ENCODE data around the gene C2orf76. TPM values are rescaled to one million over a fixed set of nuclear protein-coding genes. Genes with fewer than 3 reads are reported as not detected.

C2orf76 gene
- total and polyA plus RNA-seq, 2 donors, result 20.2 to 25.3 TPM

DNA sequence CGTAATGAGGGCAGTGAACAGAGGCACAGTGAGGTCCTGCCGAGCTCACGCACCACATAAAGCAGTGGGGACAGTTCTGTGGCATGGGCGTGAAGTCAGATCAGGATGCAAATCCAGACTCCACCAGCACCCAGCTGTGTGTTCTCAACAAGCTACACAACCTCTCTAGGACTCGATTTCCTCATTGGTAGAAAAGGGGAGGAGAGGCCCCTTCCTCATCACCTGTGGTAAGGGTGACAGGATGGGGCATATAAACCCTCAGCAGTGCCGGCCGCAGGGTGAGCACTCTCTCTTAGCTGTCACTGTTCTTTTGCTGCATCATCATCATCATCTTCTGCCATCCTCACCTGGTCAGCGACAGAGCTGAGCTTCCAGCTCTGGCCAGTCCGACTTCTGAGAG, 54.8 kb downstream of the C2orf76 start:
- WGBS, result 88% methylated on average over 9 of the region's 9 CpGs
- Histone ChIP-seq H3K27ac (ENCODE audit: low read depth) (no peak overlapping the region), H3K36me3 (ENCODE audit: insufficient read depth) (no peaks in the 10 kb centered on the region), H3K4me1 (ENCODE audit: insufficient read depth) (peaks cover 2% of the 10 kb centered on the region), H3K4me3 (ENCODE audit: low read depth, low read length) (no peak overlapping the region)
- no peak for DNase-seq (ENCODE audit: extremely low spot score)

DNA sequence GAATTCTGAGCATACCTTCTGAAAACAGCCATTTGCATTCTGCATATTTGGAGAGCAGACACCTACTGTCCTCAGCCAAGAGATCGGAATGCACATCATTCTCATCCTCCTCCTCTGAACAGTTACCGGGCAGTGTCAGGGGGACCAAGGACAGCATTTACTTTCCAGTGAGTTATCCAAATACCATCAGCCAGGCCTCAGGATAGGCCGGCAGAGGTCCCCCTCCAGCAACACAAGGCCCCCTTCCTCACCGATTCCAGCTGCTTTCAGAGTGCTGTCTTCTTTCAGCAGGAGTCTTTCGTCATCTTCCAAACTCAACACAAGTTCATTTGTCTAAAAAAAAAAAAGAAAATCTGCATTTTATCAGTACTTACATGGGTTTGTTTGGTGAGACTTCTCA, 55.3 kb downstream of the C2orf76 start:
- WGBS, result 73% methylated on average over 5 of the region's 5 CpGs
- H3K4me1 ChIP-seq (ENCODE audit: insufficient read depth), result peaks cover 2% of the 10 kb centered on the region
- no peak overlapping the region for H3K27ac ChIP-seq (ENCODE audit: low read depth)
- DNase-seq (ENCODE audit: extremely low spot score), result no peak
- no peaks in the 10 kb centered on the region for H3K36me3 ChIP-seq (ENCODE audit: insufficient read depth)
- no peak overlapping the region for H3K4me3 ChIP-seq (ENCODE audit: low read depth, low read length)

DNA sequence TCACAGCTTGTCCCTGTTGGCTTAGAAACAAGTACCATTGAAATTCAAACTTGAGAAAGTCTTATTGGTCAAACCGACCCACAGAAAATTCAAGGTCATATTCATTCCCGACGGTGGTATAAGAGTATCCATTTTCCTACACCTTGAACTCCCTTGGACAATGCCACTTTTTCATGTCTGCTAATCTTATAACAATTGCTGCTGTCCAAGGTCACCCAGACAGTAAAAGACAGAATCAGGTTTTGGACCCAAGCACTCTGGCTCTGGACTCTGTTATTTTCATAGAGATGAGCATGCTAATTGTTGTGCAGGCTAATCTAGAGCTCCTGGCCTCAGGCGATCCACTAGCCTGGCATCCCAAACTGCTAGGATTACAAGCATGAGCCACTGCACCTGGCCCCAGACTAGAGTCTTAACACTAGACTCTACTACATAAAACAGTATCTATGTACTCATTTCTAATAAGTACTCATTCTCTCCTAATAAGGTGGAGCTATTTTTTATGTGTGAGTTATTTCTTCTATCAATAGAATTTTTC, 57.8 kb downstream of the C2orf76 start:
- WGBS, result 96% methylated on average over 4 of the region's 4 CpGs

DNA sequence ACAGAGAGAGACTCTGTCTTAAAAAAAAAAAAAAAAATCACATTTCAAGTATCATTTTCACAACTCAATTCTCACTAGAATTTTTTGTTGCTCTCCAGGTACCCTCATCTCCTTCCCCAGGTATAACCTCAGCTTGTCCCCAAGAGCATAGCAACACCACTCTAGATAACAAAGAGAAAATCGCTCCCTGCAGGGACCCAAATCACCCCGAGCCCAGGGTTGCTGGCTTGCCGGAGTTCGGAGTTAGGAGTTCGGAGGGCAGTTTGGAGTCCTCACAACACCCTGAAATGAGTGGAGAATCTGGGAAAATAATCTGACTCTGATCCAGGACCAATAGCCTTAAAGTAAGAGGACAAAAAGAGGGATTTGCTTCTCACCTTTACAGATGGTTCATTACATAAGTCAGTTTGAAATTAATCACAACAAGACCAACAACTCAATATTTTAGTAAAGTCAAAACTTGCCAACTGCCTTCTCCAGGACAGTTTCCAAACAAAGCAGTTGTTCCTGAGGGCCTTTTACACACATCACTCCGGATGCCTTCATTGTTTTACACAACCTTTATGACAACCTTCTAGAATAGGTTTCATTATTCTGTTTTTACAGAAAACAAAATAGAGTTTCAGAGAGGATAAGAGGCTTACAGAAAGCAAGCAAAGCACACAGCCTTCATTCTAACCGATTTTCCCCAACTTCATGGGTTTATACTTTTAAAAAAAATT, 59.1 kb downstream of the C2orf76 start:
- Histone ChIP-seq H3K4me3 (ENCODE audit: low read depth, low read length) (no peak overlapping the region), H3K4me1 (ENCODE audit: insufficient read depth) (peaks cover 2% of the 10 kb centered on the region), H3K36me3 (ENCODE audit: insufficient read depth) (no peaks in the 10 kb centered on the region), H3K27ac (ENCODE audit: low read depth) (no peak overlapping the region)
- DNase-seq (ENCODE audit: extremely low spot score), result no peak
- WGBS, result 95% methylated on average over 7 of the region's 7 CpGs

More for the DNA sequence above, 57.8 kb downstream of the C2orf76 start:
- no peak overlapping the region for H3K4me3 ChIP-seq (ENCODE audit: low read depth, low read length)
- H3K27ac ChIP-seq (ENCODE audit: low read depth), result no peak overlapping the region
- H3K4me1 ChIP-seq (ENCODE audit: insufficient read depth), result peaks cover 2% of the 10 kb centered on the region
- no peak for DNase-seq (ENCODE audit: extremely low spot score)
- H3K36me3 ChIP-seq (ENCODE audit: insufficient read depth), result no peaks in the 10 kb centered on the region

DNA sequence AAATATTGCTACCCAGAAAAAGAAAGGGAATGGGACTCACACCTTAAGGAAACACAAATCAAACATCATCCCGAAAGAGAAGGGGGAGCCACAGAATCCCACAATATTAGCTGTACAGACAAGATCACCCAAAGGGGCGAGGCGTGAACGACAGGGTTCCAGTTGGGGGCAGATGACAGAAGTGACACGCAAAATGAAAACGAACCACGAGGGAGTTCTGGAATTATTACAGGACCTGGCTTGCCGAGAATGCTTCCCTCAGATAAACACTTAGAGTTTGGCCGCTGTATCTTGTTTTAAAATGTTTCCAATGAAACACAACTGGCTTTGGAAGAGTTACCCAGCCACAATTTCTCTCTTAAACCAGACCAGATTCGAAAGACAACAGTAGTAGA, 60.4 kb downstream of the C2orf76 start:
- no peak overlapping the region for H3K27ac ChIP-seq (ENCODE audit: low read depth)
- H3K36me3 ChIP-seq (ENCODE audit: insufficient read depth), result no peaks in the 10 kb centered on the region
- no peak overlapping the region for H3K4me3 ChIP-seq (ENCODE audit: low read depth, low read length)
- WGBS, result 52% methylated on average over 10 of the region's 10 CpGs
- DNase-seq (ENCODE audit: extremely low spot score), result no peak
- H3K4me1 ChIP-seq (ENCODE audit: insufficient read depth), result peaks cover 2% of the 10 kb centered on the region

DNA sequence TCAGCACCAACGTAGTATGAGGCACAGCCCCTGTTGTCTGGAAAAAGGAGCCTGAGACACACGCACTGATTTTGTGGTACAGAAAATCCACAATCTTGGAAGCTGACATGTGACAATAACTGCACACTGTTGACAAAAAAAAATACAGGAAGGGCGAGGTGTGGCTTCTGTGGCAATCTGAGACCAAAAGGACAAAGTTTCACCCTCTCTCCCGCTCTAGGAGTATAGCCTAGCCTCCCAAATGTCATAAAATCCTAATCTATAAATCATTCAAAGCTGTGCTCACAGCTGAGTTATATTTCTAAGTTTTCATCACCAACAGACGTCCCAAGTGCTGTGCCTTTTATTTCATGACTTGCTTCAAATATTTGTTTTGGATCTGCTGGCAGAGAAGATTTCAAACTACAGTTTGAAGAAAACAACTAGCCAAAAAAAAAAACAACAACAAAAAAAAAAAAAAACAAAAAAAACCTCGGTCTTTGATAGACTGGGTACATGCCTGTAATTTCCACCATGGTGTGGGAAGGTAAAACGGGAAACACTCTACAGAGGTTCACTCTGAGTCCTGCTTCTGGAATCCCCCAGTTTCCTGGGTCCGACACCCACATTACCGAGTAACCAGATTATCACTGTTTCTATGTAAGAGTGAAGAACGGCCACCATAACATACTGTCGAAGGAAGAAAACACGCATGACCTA, 61.0 kb downstream of the C2orf76 start:
- Histone ChIP-seq H3K36me3 (ENCODE audit: insufficient read depth) (no peaks in the 10 kb centered on the region), H3K4me3 (ENCODE audit: low read depth, low read length) (no peak overlapping the region), H3K27ac (ENCODE audit: low read depth) (no peak overlapping the region), H3K4me1 (ENCODE audit: insufficient read depth) (peaks cover 2% of the 10 kb centered on the region)
- no peak for DNase-seq (ENCODE audit: extremely low spot score)
- WGBS, result 64% methylated on average over 12 of the region's 12 CpGs

DNA sequence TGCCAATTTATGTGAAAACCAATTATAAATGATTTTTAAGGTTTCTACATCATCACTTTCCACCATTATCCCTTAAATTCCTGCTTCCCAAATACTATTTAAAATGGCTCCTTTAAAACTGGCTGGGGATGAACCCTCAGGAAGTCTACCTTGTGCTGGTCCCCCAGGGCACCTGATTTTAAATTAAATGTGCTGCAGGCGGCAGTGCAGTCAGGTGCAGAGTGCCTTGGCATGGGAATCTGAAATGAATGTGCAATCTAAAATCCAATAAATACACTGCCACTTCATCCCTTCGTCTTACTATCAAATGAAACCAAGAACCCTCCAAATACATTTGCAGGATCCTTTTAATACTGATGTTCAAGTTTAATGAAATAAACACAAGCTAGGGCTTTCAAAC, 61.8 kb downstream of the C2orf76 start:
- DNase-seq (ENCODE audit: extremely low spot score), result no peak
- 91% methylated on average over 2 of the region's 2 CpGs for WGBS
- Histone ChIP-seq H3K27ac (ENCODE audit: low read depth) (no peak overlapping the region), H3K36me3 (ENCODE audit: insufficient read depth) (no peaks in the 10 kb centered on the region), H3K4me1 (ENCODE audit: insufficient read depth) (peaks cover 2% of the 10 kb centered on the region), H3K4me3 (ENCODE audit: low read depth, low read length) (no peak overlapping the region)

DNA sequence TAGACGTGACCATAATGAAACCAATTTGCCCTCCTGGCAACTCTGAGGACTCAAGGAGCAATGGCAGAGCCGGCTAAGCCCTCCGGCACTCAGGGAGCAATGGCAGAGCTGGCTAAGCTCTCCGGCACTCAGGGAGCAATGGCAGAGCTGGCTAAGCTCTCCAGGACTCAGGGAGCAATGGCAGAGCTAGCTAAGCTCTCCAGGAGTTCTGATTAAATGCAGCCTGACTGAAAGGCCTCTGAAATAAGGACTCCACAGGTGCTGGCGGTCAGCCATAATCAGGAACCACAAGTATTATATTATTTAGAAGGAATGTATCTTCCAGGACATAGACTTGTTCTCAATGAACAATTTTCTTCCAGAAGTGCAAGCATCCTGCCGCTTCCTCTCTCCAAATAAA, 65.2 kb downstream of the C2orf76 start:
- Histone ChIP-seq H3K36me3 (ENCODE audit: insufficient read depth) (no peaks in the 10 kb centered on the region), H3K4me3 (ENCODE audit: low read depth, low read length) (no peak overlapping the region), H3K4me1 (ENCODE audit: insufficient read depth) (no peaks in the 10 kb centered on the region), H3K27ac (ENCODE audit: low read depth) (no peak overlapping the region)
- DNase-seq (ENCODE audit: extremely low spot score), result no peak
- 95% methylated on average over 6 of the region's 6 CpGs for WGBS

DNA sequence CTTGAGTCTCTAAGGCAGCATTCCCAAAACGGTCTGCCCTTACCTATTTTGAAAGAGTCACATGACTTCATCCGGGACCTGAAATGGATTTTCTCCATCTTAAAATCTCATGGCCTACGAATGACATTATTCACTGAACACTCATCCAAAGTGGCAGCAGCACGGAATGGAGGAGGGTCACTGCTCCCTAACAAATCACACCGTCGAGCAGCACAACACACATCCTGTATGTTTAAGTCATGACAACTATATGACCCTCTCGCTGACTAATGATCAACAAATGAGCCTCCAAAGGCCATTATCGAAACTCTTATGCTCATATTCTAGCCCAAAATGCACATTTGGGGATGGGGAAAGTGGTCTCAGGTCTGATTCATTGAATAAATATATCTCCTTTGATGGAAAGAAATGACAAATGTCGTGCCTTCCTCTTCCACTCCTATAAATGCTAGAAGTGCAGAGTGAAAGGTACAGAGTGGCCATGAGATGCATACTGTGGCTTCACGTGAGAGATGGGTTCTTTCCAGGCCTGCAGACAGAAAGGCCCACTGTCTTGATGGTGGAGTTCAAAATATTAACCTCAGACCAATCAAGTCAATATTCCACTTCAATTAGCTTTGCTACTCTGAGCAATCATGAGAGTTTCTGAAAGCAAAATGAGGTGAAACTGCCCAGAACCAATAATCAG, 70.8 kb downstream of the C2orf76 start:
- H3K27ac ChIP-seq (ENCODE audit: low read depth), result no peak overlapping the region
- H3K4me1 ChIP-seq (ENCODE audit: insufficient read depth), result no peaks in the 10 kb centered on the region
- H3K36me3 ChIP-seq (ENCODE audit: insufficient read depth), result no peaks in the 10 kb centered on the region
- 88% methylated on average over 10 of the region's 10 CpGs for WGBS
- H3K4me3 ChIP-seq (ENCODE audit: low read depth, low read length), result no peak overlapping the region
- DNase-seq (ENCODE audit: extremely low spot score), result no peak

DNA sequence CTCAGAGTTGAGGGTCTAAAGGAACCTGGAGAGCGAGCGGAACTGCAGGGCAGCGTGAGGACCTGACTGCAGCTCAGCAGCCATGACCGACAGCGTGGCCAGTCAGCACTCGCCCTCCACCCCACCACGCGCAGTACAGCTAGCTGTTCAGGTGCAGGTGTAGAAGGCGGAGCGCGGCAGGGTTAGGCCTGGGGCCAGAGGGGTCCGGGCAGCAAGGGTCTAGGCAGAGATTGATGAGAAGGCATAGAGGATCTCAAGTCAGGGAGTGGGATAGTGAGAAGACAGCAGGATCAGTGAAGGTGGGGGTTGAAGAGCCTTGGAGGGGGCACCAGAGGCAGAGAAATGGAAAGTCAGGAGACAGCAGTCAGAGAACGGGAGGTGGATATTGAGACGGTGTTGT, 72.0 kb downstream of the C2orf76 start:
- no peaks in the 10 kb centered on the region for H3K36me3 ChIP-seq (ENCODE audit: insufficient read depth)
- no peaks in the 10 kb centered on the region for H3K4me1 ChIP-seq (ENCODE audit: insufficient read depth)
- H3K4me3 ChIP-seq (ENCODE audit: low read depth, low read length), result no peak overlapping the region
- DNase-seq (ENCODE audit: extremely low spot score), result no peak
- H3K27ac ChIP-seq (ENCODE audit: low read depth), result no peak overlapping the region
- WGBS, result 89% methylated on average over 14 of the region's 14 CpGs

DNA sequence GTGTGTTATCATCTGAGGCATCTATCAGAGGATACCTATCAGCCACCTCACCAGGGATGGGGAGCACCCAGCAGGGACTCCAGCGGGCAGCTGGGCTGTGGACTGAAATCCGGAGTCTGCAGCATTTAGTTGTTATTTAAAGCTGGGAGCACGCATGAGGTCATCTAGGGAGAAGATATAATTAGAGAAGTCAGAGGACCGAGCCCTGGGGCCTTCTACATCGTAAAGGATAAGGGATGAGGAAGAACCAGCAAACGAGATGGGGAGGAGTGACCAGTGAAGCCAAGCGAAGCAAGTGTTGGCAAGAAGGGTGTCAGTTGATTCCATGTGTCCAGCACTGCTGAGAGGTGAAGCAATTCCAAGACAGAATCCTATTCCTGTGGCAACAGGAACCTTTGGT, 72.7 kb downstream of the C2orf76 start:
- WGBS, result 77% methylated on average over 7 of the region's 7 CpGs
- Histone ChIP-seq H3K27ac (ENCODE audit: low read depth) (no peak overlapping the region), H3K4me1 (ENCODE audit: insufficient read depth) (no peaks in the 10 kb centered on the region), H3K36me3 (ENCODE audit: insufficient read depth) (no peaks in the 10 kb centered on the region), H3K4me3 (ENCODE audit: low read depth, low read length) (no peak overlapping the region)
- no peak for DNase-seq (ENCODE audit: extremely low spot score)

DNA sequence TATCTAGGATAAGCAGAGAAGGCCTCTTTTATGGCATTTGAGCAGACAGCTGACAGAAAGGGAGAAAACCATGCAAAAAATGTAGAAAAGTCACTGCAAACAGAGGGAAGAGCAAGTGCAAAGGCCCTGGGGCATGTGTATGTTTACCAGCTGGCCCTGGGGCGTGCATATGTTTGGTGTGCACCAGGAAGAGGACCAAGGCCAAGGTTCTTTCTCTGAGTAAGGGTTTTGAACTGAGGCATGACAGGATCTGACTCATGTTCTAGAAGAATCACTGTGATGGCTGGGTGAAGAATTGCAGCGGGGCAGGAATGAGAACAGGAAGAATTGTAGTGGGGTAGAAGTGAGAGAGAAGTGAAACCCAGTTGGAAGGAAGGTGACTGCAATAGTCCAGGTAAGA, 73.4 kb downstream of the C2orf76 start:
- Histone ChIP-seq H3K4me1 (ENCODE audit: insufficient read depth) (no peaks in the 10 kb centered on the region), H3K27ac (ENCODE audit: low read depth) (no peak overlapping the region), H3K36me3 (ENCODE audit: insufficient read depth) (no peaks in the 10 kb centered on the region), H3K4me3 (ENCODE audit: low read depth, low read length) (no peak overlapping the region)
- DNase-seq (ENCODE audit: extremely low spot score), result no peak
- over 99% methylated on average over 2 of the region's 2 CpGs for WGBS

DNA sequence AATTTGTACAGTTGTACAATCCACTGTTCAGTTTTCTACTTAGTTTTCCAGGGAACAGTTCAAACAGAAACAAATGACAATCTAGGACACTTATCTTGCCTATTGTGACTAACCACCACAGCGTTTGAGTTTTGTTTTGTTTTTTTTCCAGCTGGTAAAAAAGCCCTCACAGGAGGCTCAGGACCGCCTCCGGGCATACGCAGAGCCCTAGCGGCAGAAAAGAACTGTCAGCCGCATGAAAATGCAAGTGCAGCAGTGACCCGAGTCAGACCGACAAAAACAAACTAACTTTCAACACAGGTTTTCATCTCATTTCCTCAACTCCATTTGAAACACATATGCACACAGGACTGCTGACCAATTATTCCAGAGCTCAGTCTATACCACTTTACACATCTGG, 74.4 kb downstream of the C2orf76 start:
- H3K4me3 ChIP-seq (ENCODE audit: low read depth, low read length), result no peak overlapping the region
- no peaks in the 10 kb centered on the region for H3K4me1 ChIP-seq (ENCODE audit: insufficient read depth)
- no peaks in the 10 kb centered on the region for H3K36me3 ChIP-seq (ENCODE audit: insufficient read depth)
- no peak overlapping the region for H3K27ac ChIP-seq (ENCODE audit: low read depth)
- DNase-seq (ENCODE audit: extremely low spot score), result no peak
- WGBS, result 57% methylated on average over 8 of the region's 8 CpGs

Data from urinary bladder (tissue), 4 donors.